Breast epithelium (tissue), 4 donors: ENCODE results near the gene C12orf42. TPM values are rescaled to one million over a fixed set of nuclear protein-coding genes. Genes with fewer than 3 reads are reported as not detected.
"Not testable (repeated sequence)": the region's sequence is repeated elsewhere in the genome, so short reads cannot be mapped to it uniquely, and the experiment has no call there.

Experiments used
- DNase-seq, 2 donors: peaks; one replicate each; pipeline ENCODE4 v3.0.0-alpha.2; 2019; ENCODE audit warnings: low spot score in 2 of 2
- H3K27ac ChIP-seq, 2 donors: fragments of 200-600 bp; sonication (generic) in 1 of 2; one replicate each; pipeline ENCODE4 v1.5.1; 2016 to 2019; ENCODE audit warnings: mild to moderate bottlenecking in 1 of 2
- H3K27me3 ChIP-seq, 2 donors: fragments of 200-600 bp; sonication (generic) in 1 of 2; one replicate each; pipeline versions ENCODE4 v1.5.1 to v1.6.0; 2017 to 2019; ENCODE audit warnings: control low read depth in 1 of 2, mild to moderate bottlenecking in 1 of 2
- H3K36me3 ChIP-seq: fragments of 200-600 bp; one replicate; pipeline ENCODE4 v1.5.1; 2019
- H3K4me1 ChIP-seq, 2 donors: fragments of 200-600 bp; sonication (generic); one replicate each; pipeline ENCODE4 v1.5.1; 2016 to 2019; ENCODE audit warnings: control low read depth in 1 of 2
- H3K4me3 ChIP-seq, 3 donors: fragments of 200-600 bp; sonication (generic); 1 replicate in 2 of 3; 2 replicates in 1 of 3; pipeline ENCODE4 v1.5.1; 2016 to 2019; ENCODE audit warnings: mild to moderate bottlenecking in 3 of 3, moderate library complexity in 2 of 3
- H3K9me3 ChIP-seq, 2 donors: fragments of 200-600 bp; sonication (generic) in 1 of 2; one replicate each; pipeline ENCODE4 v1.5.1; 2016 to 2019; ENCODE audit warnings: control low read depth in 1 of 2
- CTCF ChIP-seq, 3 donors: fragments of 450-650 bp; IDR thresholded peaks; one replicate each; pipeline ENCODE4 v1.5.1; 2016 to 2017; ENCODE audit warnings: antibody characterized with exemption in 3 of 3, mild to moderate bottlenecking in 3 of 3, moderate library complexity in 3 of 3
- POLR2A ChIP-seq: fragments of 450-650 bp; IDR thresholded peaks from one replicate; pipeline ENCODE4 v1.6.1; 2016; ENCODE audit warnings: antibody characterized with exemption, mild to moderate bottlenecking, moderate library complexity
- POLR2AphosphoS5 ChIP-seq, 3 donors: sonication (generic); formaldehyde crosslinking; IDR thresholded peaks; one replicate each; pipeline ENCODE4 v1.6.1; 2017; ENCODE audit warnings: antibody characterized with exemption in 3 of 3
- intact Hi-C: fragments of 100-400 bp; cut with DNase I; formaldehyde crosslinking; loops from one replicate; pipeline ENCODE4 v1.15.1; 2023; ENCODE audit warnings: low total_unique reads
- total RNA-seq, 3 donors: library from RNA; depleted of rRNA; stranded (reverse); fragments of >200 nt; gene quantifications; one replicate each; pipeline ENCODE4 v1.1.0, GENCODE V29; 2016

The C12orf42 gene
- total RNA-seq, 3 donors from 2014 or later = 1.6 TPM; not detected in 2

DNA sequence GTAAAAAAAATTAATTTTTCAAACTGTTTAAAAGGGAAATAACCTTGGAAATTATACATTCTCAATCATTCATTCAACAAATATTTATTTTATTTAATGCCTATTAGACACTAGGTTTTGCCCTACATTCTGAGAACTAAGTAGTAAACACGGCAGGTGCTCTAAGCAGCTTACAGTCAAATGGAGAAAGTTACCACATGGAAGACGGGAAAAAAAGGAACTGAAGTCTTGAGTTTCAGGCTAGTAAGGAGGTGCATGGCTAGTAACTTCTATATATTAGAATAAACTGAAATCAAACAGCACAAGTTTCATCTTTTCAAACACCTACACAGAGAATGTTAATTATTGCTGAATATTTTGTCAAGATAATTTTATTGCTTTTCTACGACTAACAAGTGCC lies 52.9 kb downstream of the C12orf42 start:
- H3K9me3 ChIP-seq = no peaks in the 10 kb centered on the region
- no peaks in the 10 kb centered on the region for H3K36me3 ChIP-seq
- no peaks in the 10 kb centered on the region for H3K4me1 ChIP-seq
- intact Hi-C loops = no loop called here
- H3K27ac ChIP-seq = no peak overlapping the region
- no peak for DNase-seq
- no peaks in the 10 kb centered on the region for H3K27me3 ChIP-seq
- no peak overlapping the region for H3K4me3 ChIP-seq
- TF ChIP-seq POLR2A (no peak), CTCF (IDR thresholded peaks at IDR 0.05) (no peak), POLR2AphosphoS5 (IDR thresholded peaks at IDR 0.05) (no peak)

GRCh38 chr12:103442182-103442555 lies 53.6 kb downstream of the C12orf42 start:
- intact Hi-C loops = no loop called here
- no peaks in the 10 kb centered on the region for H3K4me1 ChIP-seq
- H3K9me3 ChIP-seq = no peaks in the 10 kb centered on the region
- no peaks in the 10 kb centered on the region for H3K27me3 ChIP-seq
- DNase-seq = no peak
- no peak overlapping the region for H3K27ac ChIP-seq
- H3K36me3 ChIP-seq = no peaks in the 10 kb centered on the region
- no peak overlapping the region for H3K4me3 ChIP-seq
- TF ChIP-seq POLR2A = no peak
- no peak for TF ChIP-seq CTCF (IDR thresholded peaks at IDR 0.05)
- no peak for TF ChIP-seq POLR2AphosphoS5 (IDR thresholded peaks at IDR 0.05)

DNA sequence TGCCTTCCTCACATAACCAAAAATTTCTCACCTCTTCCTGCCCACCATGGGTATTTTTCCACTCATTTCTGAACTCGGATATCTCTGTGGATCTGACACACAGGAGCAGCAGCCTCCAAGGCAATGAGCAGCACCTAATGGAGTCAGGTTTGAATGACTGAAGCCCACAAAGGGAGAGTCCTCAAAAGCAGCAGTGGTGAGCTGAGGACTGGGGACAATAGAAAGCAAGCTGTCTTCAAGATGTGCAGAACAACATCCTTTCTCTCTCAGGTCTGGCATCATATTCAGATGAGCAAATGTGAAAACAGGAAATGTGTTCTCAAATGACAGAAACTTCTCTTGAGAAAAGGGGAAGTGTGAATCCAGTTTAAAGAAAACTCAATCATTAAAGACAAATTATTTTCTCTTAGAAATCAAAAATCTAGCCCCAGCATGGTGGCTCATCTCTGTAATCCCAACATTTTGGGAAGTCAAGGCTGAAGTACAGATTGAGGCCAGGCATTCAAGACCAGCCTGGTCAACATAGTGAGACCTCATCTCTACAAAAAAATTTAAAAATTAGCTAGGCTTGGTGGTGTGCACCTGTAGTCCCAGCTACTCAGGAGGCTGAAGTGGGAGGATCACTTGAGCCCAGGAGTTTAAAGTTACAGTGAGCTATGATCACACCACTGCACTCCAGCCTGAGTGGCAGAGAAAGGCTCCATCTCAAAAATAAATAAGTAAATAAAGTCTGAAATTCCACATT lies 54.2 kb downstream of the C12orf42 start:
- no peak for DNase-seq
- Histone ChIP-seq H3K27me3 (no peaks in the 10 kb centered on the region), H3K4me1 (no peaks in the 10 kb centered on the region), H3K4me3 (no peak overlapping the region), H3K27ac (no peak overlapping the region), H3K36me3 (no peaks in the 10 kb centered on the region), H3K9me3 (no peaks in the 10 kb centered on the region)
- intact Hi-C loops = no loop called here
- TF ChIP-seq POLR2AphosphoS5 (IDR thresholded peaks at IDR 0.05) (no peak), POLR2A (no peak), CTCF (IDR thresholded peaks at IDR 0.05) (no peak)

GRCh38 chr12:103434165-103435105 lies 61.3 kb downstream of the C12orf42 start:
- DNase-seq, H3K4me1 ChIP-seq, H3K27ac ChIP-seq, H3K36me3 ChIP-seq, intact Hi-C loops, H3K9me3 ChIP-seq, H3K27me3 ChIP-seq, H3K4me3 ChIP-seq: not testable (repeated sequence)

DNA sequence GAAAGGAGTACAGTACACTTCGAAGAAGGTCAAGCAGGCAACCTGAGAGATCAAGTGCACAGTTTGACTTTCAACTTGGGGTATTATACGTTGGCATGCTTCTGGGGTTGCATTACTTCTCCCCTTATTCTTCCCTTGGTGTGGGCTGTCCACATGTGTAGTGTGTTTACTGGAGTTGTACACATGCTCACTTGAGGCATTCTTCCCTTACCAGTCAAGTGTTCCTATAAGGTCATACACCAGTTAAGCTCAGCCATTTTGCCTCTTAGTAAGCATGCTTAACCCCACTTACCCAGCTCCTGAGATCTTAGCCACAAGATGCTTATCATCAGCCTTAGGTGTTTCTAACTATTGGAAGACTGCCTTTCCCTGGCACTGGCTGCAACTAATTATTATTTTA lies 63.8 kb downstream of the C12orf42 start:
- no peak for TF ChIP-seq CTCF (IDR thresholded peaks at IDR 0.05)
- TF ChIP-seq POLR2AphosphoS5 (IDR thresholded peaks at IDR 0.05) = no peak
- H3K36me3 ChIP-seq = no peaks in the 10 kb centered on the region
- no peaks in the 10 kb centered on the region for H3K27me3 ChIP-seq
- intact Hi-C loops = no loop called here
- DNase-seq = no peak
- H3K4me1 ChIP-seq = no peaks in the 10 kb centered on the region
- no peaks in the 10 kb centered on the region for H3K9me3 ChIP-seq
- H3K4me3 ChIP-seq = no peak overlapping the region
- H3K27ac ChIP-seq = no peak overlapping the region
